ENCODE measurements around the gene FAM149B1.

Gene FAM149B1

GRCh38 chr10:73163096-73163495 lies 4.8 kb upstream of the FAM149B1 start:
- H2AFZ ChIP-seq (ENCODE audit: low read length), result no peak overlapping the region
- H3K4me2 ChIP-seq (ENCODE audit: low read length), result no peak overlapping the region
- no peaks in the 10 kb centered on the region for H4K20me1 ChIP-seq (ENCODE audit: insufficient read depth, low read length)
- peaks cover 47% of the 10 kb centered on the region for H3K36me3 ChIP-seq (ENCODE audit: insufficient read depth, low read length)
- H3K9me2 ChIP-seq (ENCODE audit: low read depth, low read length), result no peaks in the 10 kb centered on the region
- TF ChIP-seq EZH2 (IDR thresholded peaks at IDR 0.05; ENCODE audit: borderline replicate concordance, low read length), result no peak
- TF ChIP-seq, protein P1, sequence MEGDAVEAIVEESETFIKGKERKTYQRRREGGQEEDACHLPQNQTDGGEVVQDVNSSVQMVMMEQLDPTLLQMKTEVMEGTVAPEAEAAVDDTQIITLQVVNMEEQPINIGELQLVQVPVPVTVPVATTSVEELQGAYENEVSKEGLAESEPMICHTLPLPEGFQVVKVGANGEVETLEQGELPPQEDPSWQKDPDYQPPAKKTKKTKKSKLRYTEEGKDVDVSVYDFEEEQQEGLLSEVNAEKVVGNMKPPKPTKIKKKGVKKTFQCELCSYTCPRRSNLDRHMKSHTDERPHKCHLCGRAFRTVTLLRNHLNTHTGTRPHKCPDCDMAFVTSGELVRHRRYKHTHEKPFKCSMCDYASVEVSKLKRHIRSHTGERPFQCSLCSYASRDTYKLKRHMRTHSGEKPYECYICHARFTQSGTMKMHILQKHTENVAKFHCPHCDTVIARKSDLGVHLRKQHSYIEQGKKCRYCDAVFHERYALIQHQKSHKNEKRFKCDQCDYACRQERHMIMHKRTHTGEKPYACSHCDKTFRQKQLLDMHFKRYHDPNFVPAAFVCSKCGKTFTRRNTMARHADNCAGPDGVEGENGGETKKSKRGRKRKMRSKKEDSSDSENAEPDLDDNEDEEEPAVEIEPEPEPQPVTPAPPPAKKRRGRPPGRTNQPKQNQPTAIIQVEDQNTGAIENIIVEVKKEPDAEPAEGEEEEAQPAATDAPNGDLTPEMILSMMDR (IDR thresholded peaks at IDR 0.05; ENCODE audit: low read length), result no peak
- H3F3A ChIP-seq (ENCODE audit: insufficient read depth, low read length), result no peaks in the 10 kb centered on the region
- no peak overlapping the region for H3K4me3 ChIP-seq (ENCODE audit: low read depth, low read length, poor library complexity, severe bottlenecking)
- peaks cover 56% of the 10 kb centered on the region for H3K79me2 ChIP-seq (ENCODE audit: insufficient read depth, low read length)
- peaks cover 4% of the 10 kb centered on the region; the same call in 1 of the 2 replicates for H3K9me3 ChIP-seq (ENCODE audit: low read length)
- H3K27ac ChIP-seq (ENCODE audit: low read depth, low read length, poor library complexity, severe bottlenecking), result no peak overlapping the region
- peaks cover 16% of the 10 kb centered on the region for H3K4me1 ChIP-seq (ENCODE audit: insufficient read depth, low read length, severe bottlenecking)
- no peak overlapping the region for H3K9ac ChIP-seq (ENCODE audit: low read length)
- no peaks in the 10 kb centered on the region for H3K27me3 ChIP-seq (ENCODE audit: insufficient read depth, low read length)

- Histone ChIP-seq H3K36me3 (ENCODE audit: insufficient read depth, low read length) (peaks cover 30% of the 10 kb centered on the region), H3K9ac (ENCODE audit: low read length) (peak overlapping the region; percentile 96; the same call in 1 of the 2 replicates), H3K4me1 (ENCODE audit: insufficient read depth, low read length, severe bottlenecking) (peaks cover 22% of the 10 kb centered on the region), H4K20me1 (ENCODE audit: insufficient read depth, low read length) (no peaks in the 10 kb centered on the region), H3K9me3 (ENCODE audit: low read length) (peaks cover 4% of the 10 kb centered on the region; the same call in 1 of the 2 replicates), H2AFZ (ENCODE audit: low read length) (no peak overlapping the region), H3K79me2 (ENCODE audit: insufficient read depth, low read length) (peaks cover 44% of the 10 kb centered on the region), H3K9me2 (ENCODE audit: low read depth, low read length) (no peaks in the 10 kb centered on the region), H3K4me3 (ENCODE audit: low read depth, low read length, poor library complexity, severe bottlenecking) (peak overlapping the region; percentile 98), H3K4me2 (ENCODE audit: low read length) (peak overlapping the region; percentile 100), H3K27me3 (ENCODE audit: insufficient read depth, low read length) (no peaks in the 10 kb centered on the region), H3F3A (ENCODE audit: insufficient read depth, low read length) (no peaks in the 10 kb centered on the region), H3K27ac (ENCODE audit: low read depth, low read length, poor library complexity, severe bottlenecking) (no peak overlapping the region)
- TF ChIP-seq EZH2 (IDR thresholded peaks at IDR 0.05; ENCODE audit: borderline replicate concordance, low read length), result no peak
- TF ChIP-seq, protein P1 (IDR thresholded peaks at IDR 0.05; ENCODE audit: low read length), result no peak
Observed at GRCh38 chr10:73166972-73167371, 947 bp upstream of the FAM149B1 start.

DNA sequence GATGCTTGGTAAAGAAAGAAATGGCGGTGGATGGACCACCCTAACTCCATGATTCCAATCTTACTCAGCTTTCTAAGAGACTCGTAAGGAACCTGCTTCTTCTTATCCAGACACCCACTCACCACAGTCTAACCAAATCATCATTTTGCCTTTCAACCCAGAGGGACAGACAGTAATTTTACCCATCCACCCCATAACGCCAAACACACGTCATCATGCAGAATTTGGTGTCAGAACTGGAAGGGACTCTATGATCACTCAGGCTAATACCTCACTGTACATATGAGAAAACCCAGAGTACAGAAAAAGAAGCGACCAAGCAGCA lies 499 bp upstream of the FAM149B1 start:
- peaks cover 4% of the 10 kb centered on the region; the same call in 1 of the 2 replicates for H3K9me3 ChIP-seq (ENCODE audit: low read length)
- H3K4me1 ChIP-seq (ENCODE audit: insufficient read depth, low read length, severe bottlenecking), result peaks cover 22% of the 10 kb centered on the region
- no peaks in the 10 kb centered on the region for H3F3A ChIP-seq (ENCODE audit: insufficient read depth, low read length)
- H3K9me2 ChIP-seq (ENCODE audit: low read depth, low read length), result no peaks in the 10 kb centered on the region
- H2AFZ ChIP-seq (ENCODE audit: low read length), result peak overlapping the region; percentile 68; the same call in 1 of the 2 replicates
- peaks cover 26% of the 10 kb centered on the region for H3K36me3 ChIP-seq (ENCODE audit: insufficient read depth, low read length)
- H3K4me2 ChIP-seq (ENCODE audit: low read length), result peak overlapping the region; percentile 100
- no peak for TF ChIP-seq EZH2 (IDR thresholded peaks at IDR 0.05; ENCODE audit: borderline replicate concordance, low read length)
- TF ChIP-seq, protein P1 (IDR thresholded peaks at IDR 0.05; ENCODE audit: low read length), result no peak
- H3K79me2 ChIP-seq (ENCODE audit: insufficient read depth, low read length), result peaks cover 40% of the 10 kb centered on the region
- H3K27me3 ChIP-seq (ENCODE audit: insufficient read depth, low read length), result no peaks in the 10 kb centered on the region
- H4K20me1 ChIP-seq (ENCODE audit: insufficient read depth, low read length), result no peaks in the 10 kb centered on the region
- peak overlapping the region; percentile 58 for H3K27ac ChIP-seq (ENCODE audit: low read depth, low read length, poor library complexity, severe bottlenecking)
- peak overlapping the region; percentile 98 for H3K4me3 ChIP-seq (ENCODE audit: low read depth, low read length, poor library complexity, severe bottlenecking)
- peak overlapping the region; percentile 96 for H3K9ac ChIP-seq (ENCODE audit: low read length)
